Measurements from ENCODE around the gene GNAT2.

- TF ChIP-seq CTCF (IDR thresholded peaks at IDR 0.05; ENCODE audit: extremely low read depth in 1 of 2, insufficient read depth in 1 of 2, low read depth in 1 of 2, low read length in 2 of 2) (no peak), EZH2 (IDR thresholded peaks at IDR 0.05; ENCODE audit: borderline replicate concordance, low read depth, low read length, severe bottlenecking) (no peak), JUN (IDR thresholded peaks at IDR 0.05; ENCODE audit: borderline replicate concordance, insufficient read depth, insufficient read length, low read depth) (no peak), POLR2A (IDR thresholded peaks at IDR 0.05; ENCODE audit: low read depth, low read length) (no peak), POLR2AphosphoS5 (IDR thresholded peaks at IDR 0.05; ENCODE audit: insufficient read depth, low read depth, low read length) (no peak)
Measured at GRCh38 chr1:109627692-109628399, 8.4 kb upstream of the GNAT2 start.

All from endothelial cell of umbilical vein (primary cell).